GM18517 (cell line): ENCODE results near the gene GPR68.
"Not testable (repeated sequence)": the region's sequence is repeated elsewhere in the genome, so short reads cannot be mapped to it uniquely, and the experiment has no call there.

Source experiments
- ATAC-seq: cut with Tn5 transposase; IDR thresholded peaks from one replicate; pipeline ENCODE4 v1.9.1; 2021; ENCODE audit warnings: mild to moderate bottlenecking, moderate library complexity; ENCODE audit not compliant: unreplicated experiment

GPR68 gene

GRCh38 chr14:91273273-91273884 lies 28.9 kb upstream of the GPR68 start:
- no peak for ATAC-seq

- ATAC-seq = no peak
Observed at GRCh38 chr14:91272341-91273272, 28.1 kb upstream of the GPR68 start.

GRCh38 chr14:91271639-91272038 lies 27.1 kb upstream of the GPR68 start:
- ATAC-seq = no peak

GRCh38 chr14:91270619-91271018 lies 26.1 kb upstream of the GPR68 start:
- no peak for ATAC-seq

DNA sequence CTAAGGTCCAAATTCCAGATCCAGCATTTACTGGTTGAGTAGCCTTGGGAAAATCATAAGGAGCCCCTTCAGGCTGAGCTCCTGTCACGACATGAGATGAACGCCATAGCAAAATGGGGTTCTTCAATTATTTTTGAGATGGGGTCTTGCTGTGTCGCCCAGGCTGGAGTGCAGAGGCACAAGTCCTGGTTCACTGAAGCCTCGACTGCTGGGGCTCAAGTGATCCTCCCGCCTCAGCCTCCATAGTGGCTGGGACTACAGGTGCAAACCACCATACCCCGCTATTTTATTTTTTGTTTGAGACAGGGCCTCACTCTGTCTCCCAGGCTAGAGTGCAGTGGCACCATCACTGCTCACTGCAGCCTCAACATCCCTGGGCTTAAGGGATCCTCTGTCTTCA lies 25.7 kb upstream of the GPR68 start:
- no peak for ATAC-seq

DNA sequence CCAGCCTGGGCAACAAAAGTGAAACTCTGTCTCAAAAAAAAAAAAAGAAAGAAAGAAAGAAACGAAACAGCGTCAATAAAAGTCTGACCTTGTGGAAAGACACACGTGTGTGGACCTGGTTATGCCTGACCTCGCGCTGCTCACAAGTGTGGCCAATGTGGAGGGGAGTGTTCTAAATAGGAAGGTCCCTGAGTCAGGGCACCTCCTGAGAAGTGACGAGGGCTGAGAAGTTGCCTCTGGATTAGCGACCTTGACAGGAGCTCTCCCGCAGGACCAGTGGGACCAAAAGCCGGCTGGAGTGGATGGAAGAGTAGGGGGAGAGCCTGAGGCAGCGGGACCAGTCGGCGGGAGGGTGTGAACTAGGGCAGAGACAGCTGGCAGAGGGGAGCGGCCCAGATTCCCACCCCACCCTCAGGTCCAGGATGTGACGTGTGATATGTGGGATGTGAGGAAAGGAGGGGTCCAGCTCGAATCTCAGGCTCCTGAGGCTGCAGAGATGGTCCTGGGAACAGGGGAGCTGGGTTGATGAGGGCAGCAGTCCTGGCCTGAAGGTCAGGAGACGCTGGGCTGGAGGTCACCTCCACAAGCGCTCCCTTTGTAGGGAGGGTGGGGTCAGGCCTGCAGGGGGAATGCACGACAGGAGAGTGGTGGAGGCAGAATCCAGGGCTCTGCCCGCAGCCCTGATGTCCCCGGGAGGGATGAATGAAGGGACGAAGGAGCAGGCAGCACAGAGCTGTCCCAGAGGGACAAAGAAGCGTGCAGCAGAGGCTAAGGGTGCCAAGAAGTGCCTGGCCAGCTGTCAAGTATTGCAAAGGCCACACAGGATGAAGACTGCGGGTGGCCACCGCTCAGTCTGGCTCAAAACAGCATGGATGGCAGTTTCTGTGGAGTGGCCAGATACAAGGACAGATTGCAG lies 24.8 kb upstream of the GPR68 start:
- no peak for ATAC-seq

DNA sequence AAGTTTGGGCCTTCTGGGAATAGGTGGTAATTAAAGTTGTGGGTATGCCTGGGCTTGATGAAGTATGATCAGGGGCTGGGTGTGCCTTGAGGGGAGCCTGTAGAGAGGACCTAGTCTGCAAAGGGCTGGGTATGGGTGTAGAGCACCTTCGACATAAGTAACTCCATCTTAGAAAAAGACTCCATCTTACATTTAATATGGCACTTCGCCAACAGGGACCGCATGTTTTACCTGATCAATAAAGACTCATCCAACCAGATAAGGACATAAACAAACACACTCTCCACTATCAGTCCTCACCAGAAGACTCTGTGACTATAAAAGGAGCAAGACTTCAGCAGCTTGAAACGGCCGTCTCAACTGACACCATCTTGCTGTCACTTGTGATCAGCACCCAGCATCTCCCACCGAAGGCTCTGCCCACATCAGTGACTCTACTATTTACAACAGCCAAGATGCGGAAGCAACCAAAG lies 23.5 kb upstream of the GPR68 start:
- no peak for ATAC-seq

DNA sequence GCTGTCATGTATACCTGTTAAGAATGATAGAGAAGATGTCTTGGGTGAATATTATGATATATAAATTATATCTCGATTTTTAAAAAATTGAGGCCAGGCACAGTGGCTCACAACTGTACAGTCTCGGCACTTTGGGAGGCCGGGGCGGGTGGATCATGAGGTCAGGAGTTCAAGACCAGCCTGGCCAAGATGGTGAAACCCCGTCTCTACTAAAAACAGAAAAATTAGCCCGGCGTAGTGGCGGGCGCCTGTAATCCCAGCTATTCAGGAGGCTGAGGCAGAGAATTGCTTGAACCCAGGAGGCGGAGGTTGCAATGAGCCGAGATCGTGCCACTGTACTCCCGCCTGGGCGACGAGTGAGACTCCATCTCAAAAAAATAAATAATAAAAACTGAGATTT lies 21.8 kb upstream of the GPR68 start:
- ATAC-seq = not testable (repeated sequence)

GRCh38 chr14:91265404-91265803 lies 20.9 kb upstream of the GPR68 start:
- ATAC-seq = no peak

DNA sequence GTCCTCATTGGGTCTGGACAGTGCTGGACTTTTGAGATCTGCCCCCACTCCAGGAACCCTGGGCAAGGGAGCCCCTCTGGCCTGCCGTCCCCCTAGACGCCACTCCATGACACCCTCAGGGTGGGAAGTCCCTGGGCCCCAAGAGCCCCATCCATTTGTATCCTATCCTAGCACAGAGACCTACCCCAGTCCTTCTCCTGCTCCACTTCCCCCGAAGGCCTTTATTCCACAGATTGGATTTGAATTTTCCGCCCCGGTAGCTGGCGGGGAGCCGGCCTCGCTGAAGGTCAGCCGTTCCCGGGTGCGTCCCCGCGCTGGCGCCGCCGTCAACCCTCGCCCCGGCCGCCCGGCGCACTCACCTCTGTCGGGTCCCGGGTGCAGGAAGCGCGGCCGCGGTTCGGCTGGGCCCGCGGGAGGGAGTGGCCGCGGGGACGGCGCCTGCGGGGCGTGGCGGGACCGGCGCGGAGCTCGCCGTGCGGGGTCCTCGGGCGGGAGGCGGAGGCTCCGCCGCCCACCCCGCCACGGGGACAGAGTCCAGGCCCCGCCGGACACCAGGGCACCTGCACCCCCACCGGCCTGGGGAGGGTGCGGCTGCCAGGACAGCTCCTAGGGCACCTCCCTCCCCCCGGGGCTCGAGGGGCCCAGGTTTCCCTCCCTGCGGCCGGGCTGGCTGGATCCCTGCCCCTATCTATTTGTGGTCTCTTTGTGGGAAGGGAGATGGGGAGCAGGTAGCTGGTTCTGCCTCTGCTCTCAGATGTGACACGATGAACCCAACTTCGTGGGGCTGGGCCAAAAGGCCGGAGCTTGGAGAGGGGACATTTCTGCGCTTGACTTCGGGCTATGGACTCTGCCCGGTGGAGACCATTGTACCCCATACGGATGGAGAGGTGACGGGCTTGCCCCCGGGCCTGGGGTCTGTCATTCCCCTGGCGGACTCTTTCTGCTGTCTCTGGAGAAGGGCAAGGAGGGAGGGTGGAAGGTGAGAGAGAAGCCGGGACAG lies 19.9 kb upstream of the GPR68 start:
- ATAC-seq = no peak

GRCh38 chr14:91263329-91263728 lies 18.8 kb upstream of the GPR68 start:
- no peak for ATAC-seq

GRCh38 chr14:91261986-91262549 lies 17.6 kb upstream of the GPR68 start:
- no peak for ATAC-seq

GRCh38 chr14:91261115-91261514 lies 16.6 kb upstream of the GPR68 start:
- ATAC-seq = no peak

GRCh38 chr14:91258876-91259275 lies 14.4 kb upstream of the GPR68 start:
- ATAC-seq = no peak

GRCh38 chr14:91258011-91258618 lies 13.6 kb upstream of the GPR68 start:
- no peak for ATAC-seq

DNA sequence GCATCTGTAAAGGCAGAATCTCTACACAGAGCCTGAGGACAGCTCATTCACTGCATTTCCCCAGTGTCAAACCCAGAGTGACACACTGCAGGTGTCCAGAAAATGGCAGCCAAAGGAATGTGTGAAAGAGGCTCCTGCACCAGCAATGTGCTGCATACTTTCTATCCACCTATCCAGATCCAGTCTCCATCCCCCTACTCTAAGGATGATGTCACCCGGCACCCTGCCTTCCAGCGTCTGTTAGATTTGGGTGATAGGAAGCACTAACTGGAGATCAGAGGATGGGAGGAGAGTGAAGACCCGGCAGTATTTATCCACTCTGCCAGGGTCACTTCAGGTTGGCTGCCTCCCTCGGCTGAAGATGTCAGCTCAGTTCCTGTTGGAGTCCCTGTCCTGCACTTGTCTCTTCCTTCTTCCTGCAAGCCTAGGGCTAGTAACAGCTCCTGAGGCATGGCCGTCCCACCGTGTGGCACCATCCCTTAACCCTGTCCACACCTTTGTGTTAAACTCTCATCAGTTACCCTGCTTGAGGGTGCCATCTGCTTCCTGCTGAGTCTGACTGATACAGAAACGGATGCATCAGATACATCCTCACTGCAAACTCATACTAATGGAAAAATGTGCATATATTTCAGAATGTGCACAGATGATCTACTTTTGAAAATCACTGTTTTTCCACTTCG lies 13.0 kb upstream of the GPR68 start:
- ATAC-seq = no peak

DNA sequence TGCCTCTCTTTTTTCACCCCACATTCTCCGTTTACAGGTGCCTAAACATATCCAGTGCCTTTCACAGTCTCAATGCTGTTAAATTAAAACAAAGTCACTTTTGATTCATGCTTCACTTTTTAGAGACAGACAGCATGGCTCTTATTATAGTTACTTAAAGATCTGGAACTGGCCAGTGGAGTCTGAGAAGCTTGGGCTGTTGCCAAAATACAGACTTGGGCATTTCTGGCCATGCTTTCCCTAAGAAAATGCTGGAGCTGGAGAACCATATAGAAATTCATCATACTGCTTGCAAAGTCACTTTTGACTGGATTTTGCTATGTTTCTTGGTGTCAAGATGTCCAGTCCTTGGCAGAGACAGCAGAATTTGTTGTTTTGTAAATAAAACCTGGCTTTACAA lies 12.2 kb upstream of the GPR68 start:
- ATAC-seq = no peak

GRCh38 chr14:91255026-91255695 lies 10.7 kb upstream of the GPR68 start:
- ATAC-seq = no peak
